NB4 (cell line): ENCODE results near the gene STOX2.

Experiments used
- DNase-seq: peaks from one replicate; pipeline ENCODE4 v3.0.0; 2010; ENCODE audit warnings: low read depth
- H3K4me3 ChIP-seq: one replicate; pipeline ENCODE4 v1.5.1; 2011; ENCODE audit warnings: mild to moderate bottlenecking, low read depth, low read length, moderate library complexity
- CTCF ChIP-seq: IDR thresholded peaks from one replicate; pipeline ENCODE4 v1.5.1; 2012; ENCODE audit warnings: low read depth, low read length
- MAX ChIP-seq: IDR thresholded peaks from 2 replicates; pipeline ENCODE4 v1.6.1; 2011; ENCODE audit warnings: low read depth, low read length
- MYC ChIP-seq: IDR thresholded peaks from 2 replicates; pipeline ENCODE4 v1.6.1; 2011; ENCODE audit warnings: low read depth, low read length
- POLR2A ChIP-seq: IDR thresholded peaks from 2 replicates; pipeline ENCODE4 v1.6.1; 2011; ENCODE audit warnings: mild to moderate bottlenecking; ENCODE audit not compliant: insufficient read length; ENCODE audit errors: extremely low read depth

The STOX2 gene

GRCh38 chr4:184019076-184019475 lies 114.0 kb downstream of the STOX2 start:
- H3K4me3 ChIP-seq = no peak overlapping the region
- TF ChIP-seq MAX = no peak
- no peak for DNase-seq

- H3K4me3 ChIP-seq = no peak overlapping the region
- TF ChIP-seq CTCF = no peak
- no peak for TF ChIP-seq POLR2A
- no peak for TF ChIP-seq MAX
- TF ChIP-seq MYC = no peak
- DNase-seq = no peak
Measured at GRCh38 chr4:184019667-184020623, 114.8 kb downstream of the STOX2 start.

GRCh38 chr4:184021389-184021788 lies 116.3 kb downstream of the STOX2 start:
- no peak overlapping the region for H3K4me3 ChIP-seq
- DNase-seq = no peak
- TF ChIP-seq MYC (no peak), MAX (no peak), POLR2A (no peak), CTCF (no peak)

- no peak for DNase-seq
Measured at GRCh38 chr4:184022679-184023383, 117.7 kb downstream of the STOX2 start.

GRCh38 chr4:184024637-184025036 lies 119.5 kb downstream of the STOX2 start:
- DNase-seq = no peak
- no peak overlapping the region for H3K4me3 ChIP-seq
- TF ChIP-seq MYC (no peak), CTCF (no peak), MAX (no peak), POLR2A (no peak)

More at GRCh38 chr4:184022679-184023383, 117.7 kb downstream of the STOX2 start:
- H3K4me3 ChIP-seq = no peak overlapping the region
- TF ChIP-seq MAX = no peak

DNA sequence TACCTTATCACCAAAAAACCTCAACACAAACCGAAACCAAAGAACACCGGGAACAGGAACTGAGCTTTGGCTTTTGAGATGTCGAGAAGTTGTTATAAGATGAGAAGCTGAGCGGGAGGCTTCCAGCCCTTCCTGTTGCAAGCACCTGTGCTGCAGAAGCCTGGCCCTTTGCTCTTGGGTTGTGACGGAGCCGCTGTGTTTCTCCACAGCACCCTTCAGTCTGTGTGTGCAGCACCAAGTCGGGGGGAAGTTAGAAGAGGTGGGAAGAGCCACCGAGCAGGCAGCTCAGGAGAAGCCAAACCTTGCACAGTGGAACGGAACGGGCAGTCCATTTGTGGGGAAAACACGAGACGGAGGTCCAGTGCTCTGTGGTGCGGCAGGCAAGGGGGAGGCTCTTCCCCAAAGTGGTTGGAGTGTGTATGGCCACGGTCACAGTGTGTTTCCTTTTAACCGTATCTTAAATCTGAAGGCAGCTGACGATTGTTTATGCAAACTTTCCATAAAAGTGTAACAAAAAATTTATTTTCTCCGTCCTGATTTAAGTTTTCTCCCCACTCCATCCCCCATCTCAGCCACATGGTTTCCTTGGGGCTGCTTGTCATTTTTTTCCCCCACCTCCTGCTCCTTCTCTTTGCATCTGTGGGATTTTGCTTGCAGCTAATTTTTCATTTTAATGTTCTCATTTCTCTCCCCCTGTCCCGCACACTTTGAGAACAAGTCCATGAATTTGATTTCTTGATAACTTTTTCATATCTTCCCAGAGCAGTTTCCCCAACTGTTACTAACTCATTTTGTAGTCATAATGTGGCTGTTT lies 123.7 kb downstream of the STOX2 start:
- no peak for TF ChIP-seq POLR2A
- no peak for TF ChIP-seq CTCF
- TF ChIP-seq MYC = no peak
- no peak for TF ChIP-seq MAX
- DNase-seq = peak; percentile 53
- H3K4me3 ChIP-seq = peak overlapping the region; percentile 62
